Endometrial microvascular endothelial cells (primary cell): ENCODE results near the gene SLC22A7. TPM values are rescaled to one million over a fixed set of nuclear protein-coding genes. Genes with fewer than 3 reads are reported as not detected.

Source experiments
- in situ Hi-C: cut with HindIII; loops from 2 replicates; pipeline ENCODE4 v1.10.0; 2017; ENCODE audit warnings: low sequenced_read_pairs, low pct_unique_long_range_greater_than_20kb; ENCODE audit errors: inconsistent ontology term
- total RNA-seq: library from RNA; depleted of rRNA; stranded (reverse); fragments of >200 nt; gene quantifications from one replicate; pipeline ENCODE4 v1.2.3, GENCODE V29; 2015; ENCODE audit errors: inconsistent ontology term

The SLC22A7 gene
- total RNA-seq, 1 donor from 2014 or later: not detected

GRCh38 chr6:43277643-43278523 lies 20.2 kb upstream of the SLC22A7 start:
- in situ Hi-C loops: no loop called here

- in situ Hi-C loops: no loop called here
Observed at GRCh38 chr6:43278524-43279078, 19.5 kb upstream of the SLC22A7 start.

GRCh38 chr6:43280234-43280633 lies 17.8 kb upstream of the SLC22A7 start:
- in situ Hi-C loops: no loop called here

- in situ Hi-C loops: no loop called here
Observed at GRCh38 chr6:43282060-43282459, 16.0 kb upstream of the SLC22A7 start.

- in situ Hi-C loops: no loop called here
Observed at GRCh38 chr6:43282636-43283513, 15.2 kb upstream of the SLC22A7 start.

GRCh38 chr6:43283514-43283901 lies 14.6 kb upstream of the SLC22A7 start:
- in situ Hi-C loops: no loop called here

- in situ Hi-C loops: no loop called here
Observed at GRCh38 chr6:43283905-43284304, 14.2 kb upstream of the SLC22A7 start.

GRCh38 chr6:43284991-43285781 lies 12.9 kb upstream of the SLC22A7 start:
- in situ Hi-C loops: no loop called here

- in situ Hi-C loops: no loop called here
Observed at GRCh38 chr6:43285832-43286231, 12.2 kb upstream of the SLC22A7 start.

GRCh38 chr6:43286456-43286979 lies 11.5 kb upstream of the SLC22A7 start:
- in situ Hi-C loops: no loop called here

GRCh38 chr6:43286980-43287716 lies 10.9 kb upstream of the SLC22A7 start:
- in situ Hi-C loops: no loop called here

- in situ Hi-C loops: no loop called here
Observed at GRCh38 chr6:43287717-43288679, 10.1 kb upstream of the SLC22A7 start.

GRCh38 chr6:43290339-43290904 lies 7.6 kb upstream of the SLC22A7 start:
- in situ Hi-C loops: no loop called here

- in situ Hi-C loops: no loop called here
Observed at GRCh38 chr6:43290905-43291355, 7.1 kb upstream of the SLC22A7 start.

GRCh38 chr6:43291708-43292107 lies 6.4 kb upstream of the SLC22A7 start:
- in situ Hi-C loops: no loop called here

GRCh38 chr6:43292341-43292740 lies 5.7 kb upstream of the SLC22A7 start:
- in situ Hi-C loops: no loop called here
